Measurements from ENCODE around the gene GUCY1B1.

GRCh38 chr4:155765149-155765548, 6.3 kb downstream of the GUCY1B1 start:
- no peak for TF ChIP-seq CTCF (IDR thresholded peaks at IDR 0.05; ENCODE audit: insufficient read depth, low read depth, low read length)
- no peak for TF ChIP-seq EZH2 (IDR thresholded peaks at IDR 0.05; ENCODE audit: insufficient read depth, low read length)

Measured in astrocyte (in vitro differentiated cells and primary cell).